GM12875 (cell line): ENCODE results near the gene SLC25A12.

Source experiments
- H3K4me3 ChIP-seq: one replicate; pipeline ENCODE4 v1.5.1; 2011; ENCODE audit warnings: low read depth, low read length, control low read depth
- CTCF ChIP-seq: IDR thresholded peaks from 2 replicates; pipeline ENCODE4 v1.5.1; 2011; ENCODE audit warnings: low read depth, mild to moderate bottlenecking, control low read depth, inconsistent platforms, low read length, moderate library complexity, borderline replicate concordance; ENCODE audit not compliant: insufficient read depth

The SLC25A12 gene

GRCh38 chr2:171874517-171874916 lies 19.5 kb downstream of the SLC25A12 start:
- TF ChIP-seq CTCF: no peak
- H3K4me3 ChIP-seq: no peak overlapping the region

GRCh38 chr2:171864357-171864985 lies 29.6 kb downstream of the SLC25A12 start:
- no peak for TF ChIP-seq CTCF
- no peak overlapping the region for H3K4me3 ChIP-seq

GRCh38 chr2:171862501-171862900 lies 31.5 kb downstream of the SLC25A12 start:
- TF ChIP-seq CTCF: no peak
- H3K4me3 ChIP-seq: no peak overlapping the region

- no peak overlapping the region for H3K4me3 ChIP-seq
- no peak for TF ChIP-seq CTCF
Observed at GRCh38 chr2:171858397-171858958, 35.6 kb downstream of the SLC25A12 start.

- no peak for TF ChIP-seq CTCF
- no peak overlapping the region for H3K4me3 ChIP-seq
Observed at GRCh38 chr2:171855401-171855800, 38.6 kb downstream of the SLC25A12 start.

GRCh38 chr2:171852366-171852888 lies 41.6 kb downstream of the SLC25A12 start:
- TF ChIP-seq CTCF: no peak

GRCh38 chr2:171847627-171848026 lies 46.4 kb downstream of the SLC25A12 start:
- no peak overlapping the region for H3K4me3 ChIP-seq
- TF ChIP-seq CTCF: no peak

More at GRCh38 chr2:171852366-171852888, 41.6 kb downstream of the SLC25A12 start:
- H3K4me3 ChIP-seq: no peak overlapping the region
